ENCODE data around the gene NCOA3. TPM values are rescaled to one million over a fixed set of nuclear protein-coding genes. Genes with fewer than 3 reads are reported as not detected.

Gene NCOA3
- total and polyA plus RNA-seq, 2 experiments from 2014 or later = 6.7 to 25.8 TPM

DNA sequence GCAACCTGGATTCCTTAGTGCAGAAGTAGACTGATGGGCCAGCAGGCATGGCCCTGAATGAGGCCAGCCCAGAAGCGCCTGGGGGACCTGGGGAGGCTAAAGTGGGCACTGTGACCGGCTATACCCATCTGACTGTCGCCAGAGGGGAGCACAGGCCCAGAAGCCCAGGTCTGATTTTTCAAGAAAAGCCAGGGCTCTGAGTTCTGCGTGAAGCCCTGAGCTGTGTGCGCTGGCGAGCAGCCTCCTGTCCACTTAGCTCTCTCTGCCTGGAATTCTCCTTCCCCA is 171.9 kb downstream of the NCOA3 start:
- H3K27ac Mint-ChIP-seq = no peak overlapping the region
- no peak overlapping the region for H3K4me3 Mint-ChIP-seq
- H3K4me1 Mint-ChIP-seq = peaks cover 20% of the 10 kb centered on the region

More for the DNA sequence above, 171.9 kb downstream of the NCOA3 start:
- Histone ChIP-seq H3K27me3 (ENCODE audit: insufficient read depth) (no peaks in the 10 kb centered on the region), H2AFZ (no peak overlapping the region), H3K27ac (ENCODE audit: low read depth) (no peak overlapping the region), H3K4me3 (no peak overlapping the region), H3F3A (replicated peaks; ENCODE audit: low read depth) (no peaks in the 10 kb centered on the region), H3K36me3 (ENCODE audit: insufficient read depth) (no peaks in the 10 kb centered on the region), H3K4me1 (ENCODE audit: insufficient read depth) (peaks cover 5% of the 10 kb centered on the region; the same call in 1 of the 2 replicates), H4K20me1 (replicated peaks; ENCODE audit: insufficient read depth) (no peaks in the 10 kb centered on the region; the same call in 1 of the 2 replicates), H3K79me2 (replicated peaks; ENCODE audit: insufficient read depth) (no peaks in the 10 kb centered on the region), H3K9me2 (ENCODE audit: insufficient read depth) (no peaks in the 10 kb centered on the region), H3K4me2 (no peak overlapping the region)
- H3K27me3 Mint-ChIP-seq (ENCODE audit: insufficient read depth, low read depth, poor library complexity) = peaks cover 3% of the 10 kb centered on the region
- DNase-seq (ENCODE audit: low spot score) (no peak), ATAC-seq (no peak)
- no peaks in the 10 kb centered on the region; the same call in 2 of the 3 replicates for H3K9me3 Mint-ChIP-seq
- no peak for TF ChIP-seq EZH2phosphoT487 (IDR thresholded peaks at IDR 0.05; ENCODE audit: unreplicated experiment)
- TF ChIP-seq JUNB (IDR thresholded peaks at IDR 0.05; ENCODE audit: unreplicated experiment) = no peak
- TF ChIP-seq POLR2AphosphoS5 (IDR thresholded peaks at IDR 0.05; ENCODE audit: low read depth) = no peak
- no peak for TF ChIP-seq REST (IDR thresholded peaks at IDR 0.05; ENCODE audit: unreplicated experiment)
- TF ChIP-seq CTCF (conservative IDR thresholded peaks at IDR 0.05; ENCODE audit: low read depth in 2 of 2) = no peak
- TF ChIP-seq ZNF331 (CRISPR knock-in tag; IDR thresholded peaks at IDR 0.05; ENCODE audit: low read depth) = no peak
- no peak for TF ChIP-seq ETS1 (IDR thresholded peaks at IDR 0.05)
- no peak for TF ChIP-seq ZNF114 (CRISPR knock-in tag; IDR thresholded peaks at IDR 0.05)
- TF ChIP-seq STAT1 (IDR thresholded peaks at IDR 0.05; ENCODE audit: unreplicated experiment) = no peak
- TF ChIP-seq ZNF462 (CRISPR knock-in tag; IDR thresholded peaks at IDR 0.05) = no peak
- no peak for TF ChIP-seq NANOG (IDR thresholded peaks at IDR 0.05; ENCODE audit: borderline replicate concordance)
- no peak for TF ChIP-seq CREB1 (CRISPR knock-in tag; IDR thresholded peaks at IDR 0.05; ENCODE audit: low read depth)
- TF ChIP-seq EZH2 (IDR thresholded peaks at IDR 0.05; ENCODE audit: low read depth, unreplicated experiment) = no peak
- no peaks in the 10 kb centered on the region; the same call in 2 of the 3 replicates for H3K36me3 Mint-ChIP-seq (ENCODE audit: low read depth)

Data from GM23338 (cell line).